Neutrophil (primary cell): ENCODE measurements around the gene SFPQ.

Experiments
- H3K27ac ChIP-seq: fragments of 200-600 bp; sonication (generic); 2 replicates; pipeline ENCODE4 v1.5.1; 2016; ENCODE audit warnings: mild to moderate bottlenecking, moderate library complexity
- H3K27me3 ChIP-seq: fragments of 200-600 bp; sonication (generic); 2 replicates; pipeline ENCODE4 v1.6.0; 2016; ENCODE audit warnings: mild to moderate bottlenecking
- H3K36me3 ChIP-seq: fragments of 200-600 bp; sonication (generic); 2 replicates; pipeline ENCODE4 v1.5.1; 2017
- H3K4me1 ChIP-seq, 2 experiments: fragments of 200-600 bp in 1 of 2; sonication (generic) in 1 of 2; 1 replicate in 1 of 2; 2 replicates in 1 of 2; pipeline versions ENCODE4 v1.5.1 to v1.6.1; 2013 to 2016; ENCODE audit warnings: low read depth in 1 of 2, low read length in 1 of 2, mild to moderate bottlenecking in 1 of 2, moderate library complexity in 1 of 2; ENCODE audit not compliant: control insufficient read depth in 1 of 2, insufficient read depth in 1 of 2
- H3K4me3 ChIP-seq, 2 experiments: fragments of 200-600 bp in 1 of 2; sonication (generic) in 1 of 2; 1 replicate in 1 of 2; 2 replicates in 1 of 2; pipeline ENCODE4 v1.5.1; 2013 to 2016; ENCODE audit warnings: low read depth in 1 of 2, low read length in 1 of 2, mild to moderate bottlenecking in 1 of 2, moderate library complexity in 1 of 2
- H3K9me3 ChIP-seq: fragments of 200-600 bp; sonication (generic); 2 replicates; pipeline ENCODE4 v1.5.1; 2016
- TF ChIP-seq, protein P1 (sequence below): fragments of 200-600 bp; sonication (generic); IDR thresholded peaks from 2 replicates; pipeline ENCODE4 v1.5.1; 2016; ENCODE audit warnings: antibody characterized with exemption

Gene SFPQ

DNA sequence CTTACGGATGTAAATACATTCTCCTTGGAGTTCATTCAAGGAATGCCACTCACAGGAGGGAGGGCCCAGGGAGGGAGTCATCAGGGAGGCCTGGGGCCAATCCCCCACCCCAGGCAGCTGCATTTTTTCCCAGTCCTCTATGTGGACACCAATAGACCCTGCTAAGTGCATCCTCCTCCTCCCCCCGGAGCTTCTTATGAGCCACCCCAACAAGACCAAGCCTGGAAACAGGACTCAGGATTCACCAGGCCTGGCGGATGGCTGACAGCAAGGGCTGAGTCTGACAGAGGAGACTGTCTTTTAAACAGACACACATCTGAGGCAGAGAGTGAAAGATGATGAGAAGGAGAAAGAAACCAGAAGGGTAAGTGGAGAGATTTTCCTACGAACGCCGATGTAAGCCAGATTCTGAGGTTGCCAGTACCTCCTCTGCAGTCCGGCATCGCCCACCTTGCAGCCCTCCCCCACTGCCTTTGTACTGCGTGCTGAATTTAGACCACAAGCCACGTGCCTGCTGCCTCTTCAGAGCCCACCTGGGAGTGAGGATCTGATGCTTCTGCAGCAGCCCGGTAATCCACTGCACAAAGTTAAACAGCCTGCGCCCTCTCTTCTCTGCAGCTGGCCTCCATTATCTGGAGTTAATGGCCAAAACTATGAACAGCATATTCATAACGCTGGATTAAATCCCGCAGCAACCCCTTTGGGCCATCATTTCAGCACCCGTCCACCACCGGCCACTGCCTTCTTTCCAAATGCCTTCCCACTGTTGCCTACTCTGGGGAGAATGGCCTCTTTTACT lies 17.6 kb upstream of the SFPQ start:
- no peaks in the 10 kb centered on the region for H3K36me3 ChIP-seq
- TF ChIP-seq, protein P1, sequence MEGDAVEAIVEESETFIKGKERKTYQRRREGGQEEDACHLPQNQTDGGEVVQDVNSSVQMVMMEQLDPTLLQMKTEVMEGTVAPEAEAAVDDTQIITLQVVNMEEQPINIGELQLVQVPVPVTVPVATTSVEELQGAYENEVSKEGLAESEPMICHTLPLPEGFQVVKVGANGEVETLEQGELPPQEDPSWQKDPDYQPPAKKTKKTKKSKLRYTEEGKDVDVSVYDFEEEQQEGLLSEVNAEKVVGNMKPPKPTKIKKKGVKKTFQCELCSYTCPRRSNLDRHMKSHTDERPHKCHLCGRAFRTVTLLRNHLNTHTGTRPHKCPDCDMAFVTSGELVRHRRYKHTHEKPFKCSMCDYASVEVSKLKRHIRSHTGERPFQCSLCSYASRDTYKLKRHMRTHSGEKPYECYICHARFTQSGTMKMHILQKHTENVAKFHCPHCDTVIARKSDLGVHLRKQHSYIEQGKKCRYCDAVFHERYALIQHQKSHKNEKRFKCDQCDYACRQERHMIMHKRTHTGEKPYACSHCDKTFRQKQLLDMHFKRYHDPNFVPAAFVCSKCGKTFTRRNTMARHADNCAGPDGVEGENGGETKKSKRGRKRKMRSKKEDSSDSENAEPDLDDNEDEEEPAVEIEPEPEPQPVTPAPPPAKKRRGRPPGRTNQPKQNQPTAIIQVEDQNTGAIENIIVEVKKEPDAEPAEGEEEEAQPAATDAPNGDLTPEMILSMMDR = no peak
- no peaks in the 10 kb centered on the region for H3K9me3 ChIP-seq
- H3K4me1 ChIP-seq = no peaks in the 10 kb centered on the region
- no peaks in the 10 kb centered on the region for H3K27me3 ChIP-seq
- no peak overlapping the region for H3K4me3 ChIP-seq
- no peak overlapping the region for H3K27ac ChIP-seq

- Histone ChIP-seq H3K36me3 (no peaks in the 10 kb centered on the region), H3K4me1 (peaks cover 4 to 5% of the 10 kb centered on the region in 2 experiments), H3K27me3 (peaks cover 4% of the 10 kb centered on the region), H3K9me3 (no peaks in the 10 kb centered on the region), H3K27ac (no peak overlapping the region), H3K4me3 (no peak overlapping the region)
- TF ChIP-seq, protein P1 = no peak
Measured at GRCh38 chr1:35203295-35203694, 10.3 kb upstream of the SFPQ start.

GRCh38 chr1:35202048-35202719 lies 9.2 kb upstream of the SFPQ start:
- TF ChIP-seq, protein P1 = peak; percentile 60

GRCh38 chr1:35201631-35202030 lies 8.7 kb upstream of the SFPQ start:
- no peak overlapping the region for H3K27ac ChIP-seq
- no peaks in the 10 kb centered on the region for H3K9me3 ChIP-seq

More at GRCh38 chr1:35202048-35202719, 9.2 kb upstream of the SFPQ start:
- H3K27me3 ChIP-seq = peaks cover 4% of the 10 kb centered on the region
- H3K4me1 ChIP-seq = peaks cover 4 to 5% of the 10 kb centered on the region in 2 experiments
- no peak overlapping the region for H3K4me3 ChIP-seq
- no peak overlapping the region for H3K27ac ChIP-seq
- H3K9me3 ChIP-seq = no peaks in the 10 kb centered on the region
- H3K36me3 ChIP-seq = no peaks in the 10 kb centered on the region

GRCh38 chr1:35192056-35192852 lies 691 bp downstream of the SFPQ start:
- H3K27ac ChIP-seq = peak overlapping the region; percentile 96
- no peaks in the 10 kb centered on the region for H3K9me3 ChIP-seq
- H3K27me3 ChIP-seq = no peaks in the 10 kb centered on the region
- TF ChIP-seq, protein P1 = peak; percentile 44
- H3K36me3 ChIP-seq = peaks cover 36% of the 10 kb centered on the region
- H3K4me3 ChIP-seq = peak overlapping the region; percentile 89 to 96
- H3K4me1 ChIP-seq = peaks cover 23 to 29% of the 10 kb centered on the region in 2 experiments

More at GRCh38 chr1:35201631-35202030, 8.7 kb upstream of the SFPQ start:
- no peak overlapping the region for H3K4me3 ChIP-seq
- no peaks in the 10 kb centered on the region for H3K36me3 ChIP-seq
- peaks cover 4 to 5% of the 10 kb centered on the region in 2 experiments for H3K4me1 ChIP-seq
- H3K27me3 ChIP-seq = peaks cover 4% of the 10 kb centered on the region
- TF ChIP-seq, protein P1 = no peak
